C4-2B (cell line): ENCODE measurements around the gene ZNF585A.

Experiments
- CTCF ChIP-seq: fragments of 450-650 bp; conservative IDR thresholded peaks from 2 replicates; pipeline ENCODE4 v1.5.1; 2017; ENCODE audit warnings: mild to moderate bottlenecking
- ZFX ChIP-seq: fragments of 450-650 bp; IDR thresholded peaks from 2 replicates; pipeline ENCODE4 v1.6.1; 2017

DNA sequence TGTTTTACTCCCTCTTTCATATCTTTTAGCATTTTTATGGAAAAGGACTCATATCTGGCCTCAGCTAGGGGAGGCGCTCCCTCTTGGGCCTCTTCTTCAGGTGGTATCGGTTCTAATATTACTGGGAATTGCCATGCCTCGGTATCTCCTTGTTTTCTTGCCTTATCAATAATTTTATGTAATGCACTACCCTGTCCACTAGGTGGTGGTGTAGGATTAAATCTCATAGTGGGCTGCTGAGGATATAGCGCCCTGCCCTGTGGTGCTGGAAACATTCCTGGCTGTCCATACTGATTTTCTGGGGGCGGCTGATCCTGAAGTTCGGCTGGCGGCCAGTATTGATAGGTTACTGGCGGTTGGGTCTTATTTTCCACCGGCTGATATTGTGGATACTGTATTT, 58.5 kb downstream of the ZNF585A start:
- TF ChIP-seq CTCF (peak; percentile 44), ZFX (no peak)
